ENCODE results near the gene KRT6C.
"Not testable (repeated sequence)": the region's sequence is repeated elsewhere in the genome, so short reads cannot be mapped to it uniquely, and the experiment has no call there.

Gene KRT6C

DNA sequence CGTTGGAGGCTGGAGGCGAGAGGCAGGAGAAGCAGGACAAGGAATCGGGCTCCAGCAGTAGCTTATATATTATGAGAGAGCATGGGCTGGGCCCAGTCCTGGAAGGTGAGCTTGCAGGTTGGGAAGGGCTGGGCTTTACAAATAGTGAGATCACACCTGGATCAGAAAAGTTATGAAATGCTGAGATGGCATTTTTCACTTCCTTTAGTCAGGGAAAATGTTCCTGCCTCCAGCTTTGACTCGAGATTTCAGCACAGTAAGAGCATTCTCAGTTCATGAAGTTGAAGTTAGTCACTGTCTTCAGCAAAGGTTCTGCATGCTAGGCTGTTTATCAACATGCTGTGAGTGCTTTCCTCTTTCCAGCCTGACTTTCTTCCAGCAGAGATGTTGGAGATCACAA lies at the start of gene KRT6C:
Gene KRT6C (minus strand): TSS at position 38 of the 400 bp plus-strand sequence. CDS start 68 bp downstream, outside the sequence.
- DNase-seq: no peak

DNA sequence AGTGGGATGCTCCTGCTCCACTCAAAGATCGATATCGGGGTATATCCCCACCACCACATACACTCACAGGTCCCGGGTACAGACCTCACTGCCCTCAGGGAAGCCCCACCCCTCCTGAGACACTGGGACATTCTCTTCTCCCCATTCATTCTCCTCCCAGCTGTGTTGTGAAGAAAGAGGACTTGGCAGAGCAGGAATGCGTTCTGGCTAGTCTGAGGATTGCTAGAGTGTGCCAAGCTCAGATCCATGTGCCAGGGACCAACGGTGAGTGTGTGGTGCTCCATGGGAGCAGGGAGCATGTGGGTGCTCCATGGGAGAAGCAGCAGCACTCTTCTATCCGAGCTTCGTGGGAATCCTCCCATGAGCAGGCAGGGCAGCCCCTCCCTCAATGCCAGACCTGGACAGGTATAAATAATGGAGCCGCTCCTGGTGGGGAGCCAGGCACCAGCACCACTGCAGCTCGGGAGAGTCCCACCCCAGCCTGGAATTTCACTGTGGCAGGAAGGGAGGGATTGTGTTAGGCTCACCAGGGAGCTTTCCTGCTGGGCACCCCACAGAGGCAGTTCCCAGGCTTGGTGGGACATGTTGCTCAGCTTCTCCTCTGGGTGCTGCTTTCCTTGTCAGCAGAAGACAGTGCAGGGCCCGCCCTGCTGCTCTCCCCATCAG lies 48.9 kb upstream of the KRT6C start:
- peak; percentile 23 for DNase-seq

DNA sequence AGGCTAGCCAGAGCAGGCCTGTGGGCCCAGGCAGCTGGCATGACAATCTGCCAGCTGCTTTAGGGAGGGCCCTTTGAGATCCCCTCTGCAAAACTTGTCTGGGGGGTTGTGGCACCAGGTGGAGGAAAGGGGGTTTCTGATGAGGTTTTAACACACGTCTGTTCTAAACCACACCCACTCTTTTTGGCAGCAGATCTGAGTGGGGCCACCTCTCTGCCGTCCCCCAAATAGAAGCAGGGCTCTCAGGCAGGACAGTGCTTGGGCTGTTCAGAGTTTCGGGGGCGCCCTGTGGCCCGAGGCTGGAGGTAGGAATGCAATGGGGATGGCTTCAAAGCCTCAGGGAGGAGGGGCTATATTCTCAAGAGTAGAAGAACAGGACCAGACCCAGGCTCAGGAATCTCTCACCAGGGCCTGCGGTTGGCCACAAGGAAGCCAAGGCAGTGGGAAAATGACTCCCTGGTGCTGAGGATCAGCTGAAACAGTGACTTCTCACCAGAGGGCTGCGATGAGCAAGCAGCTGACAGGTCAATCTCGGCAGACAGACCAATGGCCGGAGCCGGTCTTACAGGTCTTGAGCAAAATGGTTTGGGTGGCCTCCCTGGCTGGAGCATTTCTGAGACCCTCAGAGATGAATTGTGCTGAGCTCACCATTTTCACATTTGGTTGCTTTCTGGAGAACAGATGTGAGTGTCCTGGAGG lies 48.1 kb upstream of the KRT6C start:
- DNase-seq: peak; percentile 78

- DNase-seq: no peak
Observed at GRCh38 chr12:52521175-52521567, 47.6 kb upstream of the KRT6C start.

- DNase-seq: no peak
Observed at GRCh38 chr12:52519826-52520662, 46.4 kb upstream of the KRT6C start, which contains the start of gene KRT5. Gene KRT5 (minus strand): TSS chr12:52520394. CDS start chr12:52520296, 98 bp downstream.

DNA sequence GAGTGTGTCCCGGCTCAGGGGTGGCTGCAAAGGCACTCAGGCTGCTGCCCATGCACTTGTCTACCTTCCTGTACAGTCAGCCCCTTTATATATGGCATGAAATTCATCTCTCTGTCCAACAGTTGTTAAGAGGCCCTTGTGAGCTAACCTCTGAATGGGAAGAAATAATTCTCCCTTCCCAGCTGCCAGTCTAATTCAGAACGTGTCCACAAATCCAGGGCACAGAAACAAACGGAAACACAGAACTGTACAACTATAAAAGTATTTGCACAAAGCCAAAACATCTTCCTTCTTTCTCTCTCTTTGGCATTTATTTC lies 45.7 kb upstream of the KRT6C start:
- no peak for DNase-seq

DNA sequence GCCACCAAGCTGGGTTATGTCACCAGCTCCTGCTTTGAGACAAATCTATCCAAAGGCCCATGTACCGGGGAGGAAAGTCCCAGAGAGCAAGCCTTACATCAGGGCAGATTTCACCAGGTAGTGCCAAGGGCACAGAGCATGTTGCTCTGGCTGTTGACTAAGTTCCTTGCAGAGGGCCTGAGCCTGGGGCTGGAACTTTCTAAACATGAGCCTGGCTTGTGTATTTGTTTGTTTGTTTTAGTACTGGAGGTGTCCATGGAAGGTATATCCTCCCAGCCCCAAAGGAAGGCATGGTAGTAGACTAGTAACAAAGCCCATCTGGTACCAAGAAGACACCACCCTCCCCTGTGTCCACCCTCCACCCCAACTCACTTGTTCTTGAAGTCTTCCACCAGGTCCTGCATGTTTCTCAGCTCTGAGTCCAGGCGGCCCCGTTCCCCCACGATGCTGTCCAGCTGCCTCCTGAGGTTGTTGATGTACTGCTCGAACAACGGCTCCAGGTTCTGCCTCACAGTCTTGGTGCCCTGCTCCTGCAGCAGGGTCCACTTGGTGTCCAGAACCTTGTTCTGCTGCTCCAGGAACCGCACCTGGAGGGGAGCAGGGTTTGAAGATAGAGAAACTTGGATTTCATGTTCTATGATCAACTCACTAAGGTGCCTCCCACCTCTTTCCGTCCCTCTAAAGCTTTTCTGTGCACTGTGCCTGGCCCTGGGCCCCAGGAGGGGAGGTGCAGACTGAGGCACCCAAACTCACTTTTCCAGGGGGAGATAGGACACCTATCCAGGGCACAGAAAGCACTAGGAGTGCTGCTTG lies 45.2 kb upstream of the KRT6C start:
- no peak for DNase-seq

GRCh38 chr12:52517888-52518287 lies 44.3 kb upstream of the KRT6C start:
- no peak for DNase-seq

DNA sequence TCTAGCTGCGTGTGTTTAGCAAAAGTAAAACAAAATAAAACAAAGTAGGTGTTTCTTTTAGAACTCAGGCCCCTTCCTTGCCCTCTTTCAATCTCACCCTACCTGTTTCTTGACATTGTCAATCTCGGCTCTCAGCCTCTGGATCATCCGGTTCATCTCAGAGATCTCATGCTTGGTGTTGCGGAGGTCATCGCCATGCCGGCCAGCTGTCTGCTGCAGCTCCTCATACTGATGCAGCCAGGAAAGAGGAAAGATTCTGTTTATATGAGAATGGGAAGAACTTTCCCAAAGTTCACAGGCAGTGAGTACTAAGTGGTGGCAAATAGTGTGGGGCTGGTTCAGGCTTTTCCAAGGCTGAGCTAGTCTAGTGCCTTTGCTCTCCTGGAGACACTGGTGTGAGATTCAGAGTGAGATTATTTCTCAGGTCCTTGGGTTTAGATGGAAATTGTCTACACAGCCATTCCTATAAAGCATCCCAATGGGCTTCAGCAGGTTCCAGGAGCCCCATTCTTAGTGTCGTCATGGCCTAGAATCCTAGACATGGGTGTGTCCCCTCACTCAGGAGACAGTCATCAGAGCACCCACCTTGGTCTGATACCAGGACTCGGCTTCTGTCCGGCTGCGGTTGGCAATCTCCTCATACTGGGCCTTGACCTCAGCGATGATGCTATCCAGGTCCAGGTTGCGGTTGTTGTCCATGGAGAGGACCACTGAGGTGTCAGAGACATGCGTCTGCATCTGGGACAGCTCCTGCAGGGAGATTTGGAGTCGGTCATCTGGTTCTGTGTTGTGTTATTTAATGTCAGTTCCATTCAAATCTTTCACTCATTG lies 43.6 kb upstream of the KRT6C start:
- no peak for DNase-seq

- no peak for DNase-seq
Observed at GRCh38 chr12:52515927-52516831, 42.6 kb upstream of the KRT6C start.

GRCh38 chr12:52515319-52515646 lies 41.7 kb upstream of the KRT6C start:
- no peak for DNase-seq

DNA sequence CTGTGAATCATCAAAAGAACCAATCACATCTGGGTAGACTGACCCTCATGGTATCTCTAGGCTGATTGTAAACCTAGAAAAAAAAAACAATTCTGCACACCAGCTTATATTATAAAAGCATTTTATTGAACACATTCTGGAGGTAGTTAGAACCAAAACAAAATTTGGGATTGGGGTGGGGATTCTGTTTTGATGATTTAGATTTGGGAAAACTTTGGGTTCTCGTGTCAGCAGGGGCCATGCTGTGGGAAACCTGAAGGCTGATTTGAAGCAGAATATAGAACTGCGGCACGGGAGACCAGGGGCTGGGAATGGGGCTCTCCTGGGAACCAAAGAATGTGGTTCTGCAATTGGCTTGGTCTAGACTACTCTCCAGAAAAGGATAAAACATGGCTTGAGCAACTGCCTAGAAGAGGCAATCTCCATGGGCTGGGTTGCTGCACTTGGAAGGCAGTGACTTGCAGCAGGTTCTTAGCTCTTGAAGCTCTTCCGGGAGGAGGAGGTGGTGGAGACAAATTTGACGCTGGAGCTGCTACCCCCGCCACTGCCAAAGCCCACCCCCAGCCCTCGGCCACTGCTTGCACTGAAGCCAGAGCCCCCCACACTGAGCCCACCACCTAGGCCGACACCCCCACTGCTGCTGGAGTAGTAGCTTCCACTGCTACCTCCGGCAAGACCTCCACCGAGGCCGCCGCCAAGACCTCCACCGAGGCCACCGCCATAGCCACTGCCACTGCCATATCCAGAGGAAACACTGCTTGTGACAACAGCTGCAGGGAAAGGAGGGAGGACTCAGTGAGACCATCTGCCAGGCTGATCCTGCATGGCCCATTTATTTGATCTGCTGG lies 41.1 kb upstream of the KRT6C start:
- no peak for DNase-seq

- no peak for DNase-seq
Observed at GRCh38 chr12:52513736-52514135, 40.1 kb upstream of the KRT6C start.

- DNase-seq: no peak
Observed at GRCh38 chr12:52508211-52508610, 34.6 kb upstream of the KRT6C start.

DNA sequence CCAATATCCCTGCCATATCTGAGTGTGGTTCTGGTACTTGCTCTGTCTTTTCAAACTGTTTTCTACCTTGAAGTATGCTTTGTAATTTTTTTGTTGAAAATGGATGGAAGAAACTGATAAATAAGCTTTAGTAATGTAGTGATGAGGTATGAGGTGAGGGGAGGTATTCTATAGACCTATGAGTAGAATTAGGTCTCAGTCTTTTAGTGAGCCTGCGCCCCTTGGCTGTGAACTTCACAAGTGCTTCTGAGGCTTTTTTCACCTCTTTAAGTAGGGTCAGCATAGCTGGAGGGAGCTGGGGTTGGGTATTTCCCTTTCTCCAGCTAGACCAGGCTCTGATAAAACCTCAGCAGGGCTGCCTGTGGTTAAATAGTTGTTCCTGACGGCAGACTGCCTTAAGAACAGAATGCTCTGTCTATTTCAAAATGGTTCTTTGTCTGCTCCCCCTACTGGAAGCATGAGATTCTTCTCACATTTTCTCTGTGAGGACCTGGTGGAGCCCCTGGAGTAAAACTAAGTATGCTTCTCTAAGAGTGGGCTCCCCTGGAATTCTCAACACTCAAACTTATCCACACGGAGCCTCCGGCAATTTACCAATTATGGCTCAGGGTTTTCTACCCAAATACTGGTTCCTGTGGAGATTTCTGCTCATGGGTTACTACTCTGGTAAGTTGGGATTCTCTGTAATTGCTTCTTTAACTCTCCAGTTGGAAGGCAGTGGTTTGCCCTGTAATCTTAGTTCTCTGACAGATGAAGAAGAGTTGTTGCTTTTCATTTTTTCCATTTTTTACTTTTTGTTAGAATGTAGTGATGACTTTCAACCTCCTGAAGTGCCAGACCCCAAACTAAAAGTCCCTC lies 33.5 kb upstream of the KRT6C start:
- peak; percentile 59 for DNase-seq

GRCh38 chr12:52502877-52503276 lies 29.3 kb upstream of the KRT6C start:
- DNase-seq: no peak

GRCh38 chr12:52501490-52501889 lies 27.9 kb upstream of the KRT6C start:
- DNase-seq: peak; percentile 29

GRCh38 chr12:52500574-52500973 lies 27.0 kb upstream of the KRT6C start:
- not testable (repeated sequence) for DNase-seq
